Measurements from ENCODE around the gene CD34. TPM values are rescaled to one million over a fixed set of nuclear protein-coding genes. Genes with fewer than 3 reads are reported as not detected.

Gene CD34
- total and polyA plus RNA-seq, 2 experiments from 2014 or later: 0.34 TPM; not detected in 1

DNA sequence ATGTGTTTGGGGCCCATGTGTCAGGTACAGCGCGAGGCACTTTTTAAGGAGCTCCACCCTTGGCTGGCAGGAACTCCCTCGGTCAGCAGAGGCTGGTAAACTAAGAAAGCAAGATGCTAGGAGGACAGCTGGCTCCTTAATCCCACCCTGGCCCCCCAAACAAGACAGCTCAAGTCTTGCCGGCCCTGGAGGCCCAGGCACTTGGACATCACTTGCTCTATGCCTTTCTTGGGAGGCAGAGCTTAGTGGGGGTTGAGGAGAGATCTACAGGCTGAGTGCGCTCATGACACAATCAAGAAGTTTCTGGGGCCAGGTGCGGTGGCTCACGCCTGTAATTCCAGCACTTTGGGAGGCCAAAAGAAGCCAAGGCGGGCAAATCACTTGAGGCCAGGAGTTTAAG lies 78.1 kb downstream of the CD34 start:
- Histone ChIP-seq H3K9me2 (ENCODE audit: insufficient read depth) (no peaks in the 10 kb centered on the region), H3K9ac (no peak overlapping the region), H3K9me3 (ENCODE audit: low read depth) (no peaks in the 10 kb centered on the region), H3K4me3 (no peak overlapping the region), H3K27ac (no peak overlapping the region), H3K79me2 (ENCODE audit: insufficient read depth) (no peaks in the 10 kb centered on the region), H3F3A (ENCODE audit: insufficient read depth) (peaks cover 7% of the 10 kb centered on the region; the same call in 1 of the 2 replicates), H3K4me2 (ENCODE audit: unreplicated experiment) (no peak overlapping the region), H3K36me3 (ENCODE audit: low read depth) (no peaks in the 10 kb centered on the region), H2AFZ (no peak overlapping the region), H3K27me3 (replicated peaks; ENCODE audit: insufficient read depth) (no peaks in the 10 kb centered on the region), H3K4me1 (ENCODE audit: insufficient read depth) (no peaks in the 10 kb centered on the region), H4K20me1 (ENCODE audit: insufficient read depth) (no peaks in the 10 kb centered on the region)
- DNase-seq: no peak
- TF ChIP-seq EZH2 (IDR thresholded peaks at IDR 0.05; ENCODE audit: insufficient read depth, poor library complexity, severe bottlenecking) (no peak), EZH2phosphoT487 (IDR thresholded peaks at IDR 0.05; ENCODE audit: insufficient read depth, low read depth) (no peak)
- in situ Hi-C loops (cut with MboI): no loop called here
- WGBS, 2 experiments (ENCODE audit: low coverage in 1 of 2, low lambda C conversion rate in 2 of 2, missing lambda C conversion rate in 2 of 2): 89 to 91% methylated on average over 8 of the region's 8 CpGs

DNA sequence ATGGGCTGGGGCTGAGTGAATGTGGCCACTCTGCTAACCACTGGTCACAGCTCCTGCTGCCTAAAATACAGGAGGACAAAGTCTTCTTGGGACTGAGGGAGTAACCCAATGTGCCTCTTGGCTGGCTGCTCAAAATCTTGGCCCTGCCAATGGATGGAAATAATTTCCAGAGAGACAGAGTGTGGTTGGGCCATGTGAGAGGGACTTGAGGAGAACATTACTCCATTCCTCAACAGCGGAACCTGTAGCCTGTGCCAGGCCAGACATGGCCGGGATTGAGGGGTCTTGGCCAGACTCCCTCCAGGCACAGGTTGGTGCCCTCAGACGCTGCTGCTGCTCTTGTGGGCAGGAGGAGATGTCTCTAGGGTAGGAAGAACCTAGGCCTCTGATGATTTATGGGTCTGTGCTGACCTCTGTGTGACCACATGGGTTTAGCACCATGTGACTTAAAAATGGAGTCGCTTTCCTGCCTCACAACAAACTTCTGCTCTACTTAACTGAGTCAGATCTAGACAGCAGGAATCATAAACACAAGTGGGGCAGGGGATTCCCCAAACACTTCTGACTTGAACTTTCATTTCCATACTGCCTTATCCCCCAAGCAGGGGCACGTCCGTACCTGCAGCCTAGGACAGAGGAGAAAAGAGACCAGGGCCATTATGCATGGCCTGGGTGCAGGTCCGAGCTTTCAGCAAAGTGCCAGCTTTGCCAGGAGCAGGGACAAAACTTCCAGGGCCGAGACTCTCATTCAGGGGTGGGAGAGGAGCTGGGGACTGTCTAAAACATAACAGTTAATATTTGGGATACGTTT lies 79.2 kb downstream of the CD34 start:
- Histone ChIP-seq H3F3A (ENCODE audit: insufficient read depth) (peaks cover 7% of the 10 kb centered on the region; the same call in 1 of the 2 replicates), H3K9me2 (ENCODE audit: insufficient read depth) (no peaks in the 10 kb centered on the region), H2AFZ (no peak overlapping the region), H3K9ac (no peak overlapping the region), H3K36me3 (ENCODE audit: low read depth) (no peaks in the 10 kb centered on the region), H3K79me2 (ENCODE audit: insufficient read depth) (no peaks in the 10 kb centered on the region), H3K4me1 (ENCODE audit: insufficient read depth) (no peaks in the 10 kb centered on the region), H3K4me3 (no peak overlapping the region), H3K27ac (no peak overlapping the region), H3K4me2 (ENCODE audit: unreplicated experiment) (no peak overlapping the region), H3K27me3 (replicated peaks; ENCODE audit: insufficient read depth) (no peaks in the 10 kb centered on the region), H4K20me1 (ENCODE audit: insufficient read depth) (no peaks in the 10 kb centered on the region), H3K9me3 (ENCODE audit: low read depth) (no peaks in the 10 kb centered on the region)
- no peak for TF ChIP-seq EZH2phosphoT487 (IDR thresholded peaks at IDR 0.05; ENCODE audit: insufficient read depth, low read depth)
- TF ChIP-seq EZH2 (IDR thresholded peaks at IDR 0.05; ENCODE audit: insufficient read depth, poor library complexity, severe bottlenecking): no peak
- WGBS, 2 experiments (ENCODE audit: low coverage in 1 of 2, low lambda C conversion rate in 2 of 2, missing lambda C conversion rate in 2 of 2): 65 to 66% methylated on average over 9 of the region's 9 CpGs
- in situ Hi-C loops (cut with MboI): no loop called here
- DNase-seq: no peak

Other genes starting within 250 kb of the CD34 start
- gene CD46, start 159.1 kb downstream of the CD34 start, total RNA-seq (2014; rRNA removed; shearing (Covaris generic)): 49.2 and 54.3 TPM in 2 replicates
- 110 and 117 TPM in 2 replicates for gene CD46, start 159.1 kb downstream of the CD34 start, polyA plus RNA-seq (2016; fragmentation: Nextera tagmentation; extraction: Ambion mirVana)